ENCODE results near the gene TEAD1.

DNA sequence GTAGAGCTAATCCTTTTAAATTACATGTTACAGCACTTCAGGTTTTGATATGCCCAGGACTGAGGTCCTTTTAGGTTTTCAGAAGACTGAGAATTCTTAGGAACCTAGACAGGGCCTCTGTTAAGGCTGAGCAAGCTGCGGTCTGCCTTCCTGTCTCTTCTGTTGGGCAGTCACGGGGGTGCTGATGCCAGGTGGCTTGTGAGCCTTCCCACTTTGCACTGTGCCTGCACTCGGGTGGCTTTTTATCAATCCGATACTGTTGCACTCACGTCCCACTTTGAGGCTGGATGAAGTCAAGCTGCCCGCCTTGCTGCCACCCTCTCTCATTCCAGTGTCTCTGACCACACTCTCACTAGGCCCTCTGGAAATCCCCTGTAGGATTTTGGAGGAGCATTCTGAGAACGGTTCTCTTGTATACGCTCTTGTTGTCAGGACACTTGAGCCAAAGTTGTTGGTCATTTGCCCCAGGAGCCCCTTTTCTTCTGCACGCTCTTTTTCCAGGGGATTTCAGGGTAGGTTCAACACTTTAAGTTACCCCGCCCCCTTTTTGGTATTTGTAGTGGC, 141.8 kb downstream of the TEAD1 start:
- TF ChIP-seq, protein P1, sequence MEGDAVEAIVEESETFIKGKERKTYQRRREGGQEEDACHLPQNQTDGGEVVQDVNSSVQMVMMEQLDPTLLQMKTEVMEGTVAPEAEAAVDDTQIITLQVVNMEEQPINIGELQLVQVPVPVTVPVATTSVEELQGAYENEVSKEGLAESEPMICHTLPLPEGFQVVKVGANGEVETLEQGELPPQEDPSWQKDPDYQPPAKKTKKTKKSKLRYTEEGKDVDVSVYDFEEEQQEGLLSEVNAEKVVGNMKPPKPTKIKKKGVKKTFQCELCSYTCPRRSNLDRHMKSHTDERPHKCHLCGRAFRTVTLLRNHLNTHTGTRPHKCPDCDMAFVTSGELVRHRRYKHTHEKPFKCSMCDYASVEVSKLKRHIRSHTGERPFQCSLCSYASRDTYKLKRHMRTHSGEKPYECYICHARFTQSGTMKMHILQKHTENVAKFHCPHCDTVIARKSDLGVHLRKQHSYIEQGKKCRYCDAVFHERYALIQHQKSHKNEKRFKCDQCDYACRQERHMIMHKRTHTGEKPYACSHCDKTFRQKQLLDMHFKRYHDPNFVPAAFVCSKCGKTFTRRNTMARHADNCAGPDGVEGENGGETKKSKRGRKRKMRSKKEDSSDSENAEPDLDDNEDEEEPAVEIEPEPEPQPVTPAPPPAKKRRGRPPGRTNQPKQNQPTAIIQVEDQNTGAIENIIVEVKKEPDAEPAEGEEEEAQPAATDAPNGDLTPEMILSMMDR (IDR thresholded peaks at IDR 0.05 in 4 of 5, conservative IDR thresholded peaks at IDR 0.05 in 1 of 5), result no peak
- TF ChIP-seq POLR2A (IDR thresholded peaks at IDR 0.05), result no peak

Data from gastrocnemius medialis (tissue), 4 donors.